Activated CD4-positive, CD25-positive, alpha-beta regulatory T cell (primary cell): ENCODE measurements around the gene TNN.

Experiments
- DNase-seq, 4 experiments: peaks; one replicate each; lab custom pipeline; 2025; lab: John Stamatoyannopoulos, UW

Gene TNN

DNA sequence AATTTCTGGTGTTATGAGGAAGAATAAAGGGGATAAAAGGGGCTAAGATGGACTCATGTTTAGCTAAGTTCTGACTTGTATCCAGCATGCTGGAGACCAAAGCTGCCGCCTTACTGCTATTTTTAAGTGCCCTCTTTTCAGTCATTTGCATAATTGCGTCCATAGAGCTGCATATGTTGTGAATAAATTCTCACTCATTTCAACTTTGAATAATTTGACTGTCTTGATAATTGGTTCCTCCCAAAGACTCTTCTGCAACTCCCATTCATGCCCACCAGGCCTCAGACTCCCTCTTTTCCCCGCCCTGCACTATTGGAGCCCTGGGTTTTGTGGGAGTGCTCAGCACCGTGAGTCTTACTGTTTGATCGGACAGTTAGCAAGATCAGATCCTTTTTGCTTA, 79.9 kb downstream of the TNN start:
- no peak for DNase-seq

DNA sequence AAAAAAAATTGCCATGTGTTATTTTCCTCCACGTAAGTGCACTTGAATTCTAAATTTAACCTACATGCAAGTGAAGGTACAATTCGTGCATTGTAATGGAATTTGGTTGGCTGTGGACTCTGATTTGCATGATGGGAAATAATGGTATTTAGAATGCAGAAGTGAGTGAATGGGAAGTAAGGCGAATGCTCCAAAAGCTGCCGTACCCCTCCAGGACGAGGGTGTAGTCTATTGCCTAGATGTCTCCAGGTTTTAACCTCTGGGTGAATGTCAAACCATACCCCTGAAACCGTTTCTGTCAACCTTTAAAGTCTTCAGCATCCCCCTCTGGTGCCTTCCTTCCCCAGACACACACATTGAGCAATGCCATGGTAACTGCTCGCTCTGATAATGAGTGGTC, 80.4 kb downstream of the TNN start:
- DNase-seq = no peak

DNA sequence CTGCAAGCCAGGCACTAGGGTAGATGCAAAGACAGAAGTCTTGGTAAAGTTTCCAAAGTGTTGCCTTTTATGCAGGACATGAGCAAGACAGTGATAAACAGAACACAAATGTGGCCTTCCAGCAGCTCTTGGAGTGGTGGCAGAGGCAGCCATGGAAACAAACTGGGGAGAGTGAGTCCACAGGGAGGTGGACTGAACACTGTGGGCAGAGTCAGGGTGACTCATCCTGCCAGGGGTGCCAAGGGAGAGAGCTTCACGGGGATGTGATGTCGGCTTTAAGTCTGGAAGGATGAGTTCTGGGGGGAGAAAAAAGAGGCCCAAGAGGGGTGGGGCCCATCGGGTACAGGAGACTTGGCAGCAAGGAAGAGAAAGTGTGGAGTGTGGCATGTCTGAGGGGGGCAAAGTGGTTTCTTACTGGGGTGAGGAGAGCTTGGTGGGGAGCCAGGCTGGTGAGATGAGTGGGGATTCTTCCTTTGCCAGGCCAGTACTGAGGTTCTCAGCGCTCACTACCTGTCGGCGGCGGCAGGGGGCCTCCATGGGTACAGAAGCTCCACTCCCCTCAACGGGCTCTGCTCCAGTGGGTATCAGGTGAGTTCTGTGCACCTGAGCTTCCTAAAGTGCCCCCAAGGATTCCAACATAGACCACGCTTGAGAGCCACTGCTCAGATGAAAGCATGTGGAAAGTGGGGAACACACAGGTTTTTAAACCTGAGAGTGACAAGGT, 83.1 kb downstream of the TNN start:
- no peak for DNase-seq

DNA sequence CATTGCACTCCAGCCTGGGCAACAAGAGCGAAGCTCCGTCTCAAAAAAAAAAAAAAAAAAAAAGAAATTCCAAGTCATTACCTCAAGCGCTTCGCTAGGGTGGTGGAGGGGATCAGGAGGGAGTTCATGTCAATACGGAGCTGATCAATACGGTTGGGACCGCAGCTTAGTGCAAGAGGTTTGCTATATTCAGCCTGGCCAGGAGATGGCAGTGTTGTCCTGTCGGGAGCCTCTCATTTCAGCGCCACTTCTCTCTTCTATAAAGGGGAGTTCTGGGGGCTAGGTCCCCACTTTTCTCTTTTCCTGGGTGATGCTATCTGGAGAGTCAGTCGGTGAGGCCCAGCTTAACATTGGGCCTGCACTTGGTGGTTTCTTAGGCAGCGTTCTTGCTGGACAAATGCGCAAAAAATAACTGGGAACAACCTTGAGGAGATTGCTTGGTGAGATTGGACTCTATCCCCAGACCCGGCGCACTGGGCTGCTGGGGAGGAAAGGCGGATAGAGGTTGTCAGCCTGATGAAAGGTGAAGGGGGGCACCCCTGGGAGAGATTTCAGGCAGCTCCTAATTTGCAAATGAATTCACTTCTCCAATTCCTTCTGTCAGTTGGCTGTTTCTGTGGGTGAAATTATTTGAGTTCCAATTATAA, 84.5 kb downstream of the TNN start:
- peak; percentile 46 to 63 (median 53) for DNase-seq

DNA sequence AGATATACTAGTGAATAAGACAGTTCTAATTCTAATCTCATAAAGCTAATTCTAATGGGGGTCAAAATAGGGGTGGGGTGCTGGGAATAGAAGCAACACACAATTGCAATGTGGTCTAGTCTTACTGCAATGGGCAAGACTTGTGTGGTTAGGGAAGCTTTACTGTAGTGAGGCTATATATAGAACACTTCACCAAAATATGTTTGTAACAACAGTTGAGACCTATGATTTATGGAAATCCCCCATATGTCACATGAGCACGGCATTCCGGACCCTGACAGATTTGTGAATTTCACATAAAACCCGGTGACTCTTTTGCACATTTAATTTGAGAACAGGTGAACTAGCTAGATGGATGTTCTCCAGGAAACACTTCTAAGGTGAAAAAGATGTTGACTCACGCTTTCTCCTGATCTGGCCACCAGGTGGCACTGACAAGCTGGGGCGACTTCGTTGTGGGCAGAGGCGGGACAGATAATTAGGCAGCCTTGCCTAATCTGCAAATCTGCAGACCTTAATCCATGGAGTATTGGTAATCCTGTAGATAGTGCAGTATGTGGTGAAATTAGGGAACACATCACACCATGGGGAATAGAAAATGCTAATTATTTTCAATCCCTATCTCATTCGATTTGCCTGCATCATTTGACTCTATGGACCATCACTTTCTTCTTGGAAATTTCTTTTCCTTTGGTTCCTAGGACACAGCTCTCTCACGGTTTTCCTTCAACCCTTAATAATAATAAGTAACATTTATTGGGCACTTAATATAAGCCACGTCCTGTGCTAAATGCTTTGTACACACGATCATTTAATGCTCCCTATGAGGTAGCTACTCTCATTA, 87.2 kb downstream of the TNN start:
- peak; percentile 55 to 65 (median 60) for DNase-seq

DNA sequence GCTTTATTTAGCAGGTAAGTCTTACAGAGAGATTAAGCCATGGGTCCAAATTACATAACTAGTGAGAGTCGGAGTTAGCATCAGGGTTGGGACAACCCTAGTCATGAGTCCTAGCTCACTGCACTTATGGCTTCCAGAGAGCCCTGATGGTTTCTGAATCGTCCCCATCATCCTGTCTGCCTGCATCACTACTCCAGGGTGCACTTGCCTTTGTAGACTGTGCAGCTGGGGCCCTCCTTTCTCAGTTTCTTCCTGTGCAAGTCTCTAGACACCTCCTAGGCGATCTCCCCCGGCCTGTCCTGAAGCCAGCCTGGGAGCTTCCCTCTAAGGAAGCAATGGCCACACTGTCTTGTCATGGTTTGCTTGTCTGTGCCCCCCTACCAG, 87.8 kb downstream of the TNN start:
- DNase-seq = no peak

DNA sequence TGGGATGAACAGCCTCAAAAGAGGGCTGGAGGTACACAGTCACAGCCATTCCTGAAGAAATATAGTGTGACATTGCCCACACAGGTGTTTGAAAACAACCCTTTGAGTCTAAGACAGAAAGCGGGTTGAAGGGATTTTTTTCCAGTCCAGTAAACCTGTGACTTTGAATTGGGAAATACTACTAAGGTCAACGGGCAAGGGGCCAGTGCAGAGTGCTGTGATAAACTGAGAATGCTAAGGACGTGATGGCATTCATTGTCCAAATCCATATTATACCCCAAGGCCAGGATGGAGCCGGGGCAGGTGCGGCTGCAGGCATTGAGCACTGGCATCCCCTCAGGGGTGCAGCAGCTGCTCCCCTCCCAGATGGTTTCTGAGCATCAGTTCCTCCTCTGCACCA, 88.3 kb downstream of the TNN start:
- no peak for DNase-seq

DNA sequence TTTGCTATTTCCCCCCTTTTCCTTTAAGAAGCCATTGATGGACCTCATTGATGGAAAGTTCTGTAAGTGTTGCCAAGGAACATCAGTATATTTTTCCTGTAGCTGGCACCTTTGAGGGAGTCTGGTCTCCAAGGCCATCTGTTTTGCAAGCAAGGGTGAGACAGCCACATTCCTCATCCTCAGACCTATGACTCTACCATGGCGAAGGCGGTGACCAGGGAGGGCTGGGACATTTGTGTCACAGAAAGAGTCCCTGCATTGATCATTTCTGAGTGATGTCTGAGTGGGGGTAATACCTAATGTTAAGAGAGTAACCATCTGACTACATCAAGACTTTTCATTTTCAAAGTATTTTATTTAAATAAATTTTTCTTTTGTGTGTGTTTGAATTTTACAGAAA, 89.6 kb downstream of the TNN start:
- DNase-seq = no peak

DNA sequence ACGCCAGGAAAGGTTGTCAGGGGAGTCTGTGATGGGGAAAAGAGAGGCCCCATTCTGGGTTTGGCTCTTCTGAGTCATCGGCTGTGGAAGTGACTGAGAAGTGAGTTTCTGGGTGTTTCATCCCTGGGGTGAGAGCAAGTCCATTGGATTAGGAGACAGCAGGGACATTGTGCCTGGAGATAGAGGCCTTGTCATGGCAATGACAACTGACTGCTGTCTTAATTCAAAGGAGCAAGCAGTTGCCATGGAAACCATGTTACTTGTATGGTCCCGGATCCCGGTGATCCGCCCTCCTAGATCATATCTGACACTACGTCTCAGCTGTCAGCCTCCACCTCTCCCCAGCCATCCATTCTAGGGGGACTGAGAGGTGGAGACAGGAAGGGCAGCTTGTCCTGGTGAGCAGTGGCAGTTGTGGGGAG, 90.5 kb downstream of the TNN start:
- DNase-seq = no peak

DNA sequence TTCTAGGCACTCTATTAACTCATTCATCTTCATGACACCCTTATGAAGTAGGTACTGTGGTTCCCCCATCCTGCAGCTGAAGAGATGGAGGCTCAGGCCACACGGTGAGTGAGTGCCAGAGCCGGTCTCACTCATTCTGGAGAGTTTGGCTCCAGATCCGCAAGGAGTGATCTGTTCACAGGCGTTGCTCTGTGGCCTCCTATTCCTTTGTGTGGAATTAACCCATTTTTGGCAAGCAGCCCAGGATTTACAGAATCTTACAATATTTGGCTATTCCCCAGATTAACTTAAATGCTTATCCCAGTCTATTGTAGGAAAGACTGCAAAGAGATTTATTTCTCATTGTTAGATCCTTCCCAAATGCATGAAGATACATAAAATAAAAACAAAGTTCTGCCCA, 95.3 kb downstream of the TNN start:
- DNase-seq = no peak

DNA sequence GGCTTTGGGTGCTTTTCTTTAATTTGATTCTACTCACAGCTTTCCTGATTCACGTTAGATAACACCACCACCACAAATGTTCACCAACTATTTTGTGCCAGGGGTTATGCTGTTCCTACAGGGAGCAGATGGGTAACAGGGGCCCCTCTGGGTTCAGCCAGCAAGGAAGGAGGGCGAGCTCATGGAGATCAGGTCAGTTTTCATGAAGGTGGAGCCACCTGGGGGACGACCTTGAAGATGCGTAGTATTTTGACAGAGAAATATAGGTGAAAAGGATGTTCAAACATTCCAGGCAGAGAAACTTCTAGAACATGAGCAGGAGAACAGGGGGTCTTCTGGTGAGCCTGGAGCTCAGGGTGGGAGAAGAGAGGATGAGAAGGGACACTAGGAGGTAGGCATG, 96.1 kb downstream of the TNN start:
- no peak for DNase-seq

DNA sequence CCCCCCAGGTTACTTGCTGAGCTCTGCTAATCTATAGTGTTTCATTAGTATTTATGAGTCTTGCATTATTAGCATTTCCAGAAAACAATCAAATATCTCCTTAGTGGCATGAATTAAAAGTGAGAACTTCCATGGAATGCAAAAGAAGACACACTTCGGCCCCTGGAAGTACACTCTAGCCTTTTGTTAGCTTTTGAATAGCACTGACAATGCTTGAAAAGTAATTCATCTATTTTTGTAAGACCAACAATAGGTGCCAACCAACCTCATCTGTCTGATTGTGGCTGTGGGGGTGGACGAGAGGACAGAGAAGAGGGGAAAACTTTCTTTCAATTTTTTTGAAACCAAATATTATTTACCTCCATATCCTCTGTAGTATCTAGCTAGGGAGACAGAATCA, 97.1 kb downstream of the TNN start:
- no peak for DNase-seq

DNA sequence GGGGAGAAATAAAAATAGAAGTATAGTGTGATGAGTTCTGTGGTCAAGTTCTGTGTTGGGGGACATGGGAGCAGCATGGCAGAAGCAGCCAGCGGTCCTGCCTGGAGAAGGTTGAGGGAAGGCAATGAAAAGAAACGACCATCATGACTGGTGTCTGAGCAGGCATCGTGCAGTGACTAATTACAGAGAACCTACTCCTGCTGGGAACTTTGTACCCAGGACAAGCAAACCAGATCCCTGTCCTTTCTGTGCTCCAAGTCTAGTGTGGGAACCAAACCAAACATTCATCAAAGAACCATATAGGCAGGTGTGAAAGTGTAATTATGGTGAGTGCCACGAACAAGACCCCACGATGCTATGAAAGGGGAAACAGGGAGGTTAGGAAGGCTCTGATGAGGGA, 99.1 kb downstream of the TNN start:
- no peak for DNase-seq

DNA sequence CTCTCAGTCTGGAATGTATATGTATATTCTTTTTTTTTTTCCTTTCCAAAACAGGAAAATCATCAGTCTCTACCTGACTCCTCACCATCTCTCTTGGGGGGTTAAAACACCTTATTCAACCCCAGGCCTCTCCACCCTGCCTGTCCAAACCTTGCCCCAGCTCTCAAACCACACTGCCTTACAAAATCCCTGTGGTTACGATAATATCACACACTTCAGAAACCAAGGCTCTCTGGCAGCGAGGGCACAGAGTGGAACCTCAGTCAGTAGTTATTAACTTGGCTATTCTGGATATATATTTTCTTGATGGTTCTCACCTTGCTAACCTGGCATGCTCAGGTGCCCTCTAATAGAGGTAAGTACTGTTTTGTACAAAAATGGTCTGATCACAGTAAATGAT, 100.2 kb downstream of the TNN start:
- no peak for DNase-seq

DNA sequence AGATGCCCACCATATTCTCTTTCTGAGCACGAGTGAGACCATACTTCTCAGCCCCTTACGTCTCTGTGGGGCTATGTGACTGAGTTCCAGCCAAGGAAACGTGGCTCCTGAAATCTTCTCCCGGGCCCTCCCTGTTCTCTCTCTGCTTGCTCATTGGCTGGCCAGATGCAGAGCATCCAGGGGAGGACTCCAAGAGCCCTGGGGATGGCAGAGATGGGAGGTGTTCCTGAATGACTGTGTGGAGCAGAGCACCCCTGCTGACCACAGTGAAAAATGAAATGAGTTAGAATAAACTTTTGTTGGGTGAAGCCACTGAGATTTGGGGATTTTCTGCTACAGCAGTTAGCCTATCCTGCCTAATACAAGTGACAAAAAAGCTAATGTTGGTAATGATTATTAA, 101.1 kb downstream of the TNN start:
- DNase-seq = no peak

DNA sequence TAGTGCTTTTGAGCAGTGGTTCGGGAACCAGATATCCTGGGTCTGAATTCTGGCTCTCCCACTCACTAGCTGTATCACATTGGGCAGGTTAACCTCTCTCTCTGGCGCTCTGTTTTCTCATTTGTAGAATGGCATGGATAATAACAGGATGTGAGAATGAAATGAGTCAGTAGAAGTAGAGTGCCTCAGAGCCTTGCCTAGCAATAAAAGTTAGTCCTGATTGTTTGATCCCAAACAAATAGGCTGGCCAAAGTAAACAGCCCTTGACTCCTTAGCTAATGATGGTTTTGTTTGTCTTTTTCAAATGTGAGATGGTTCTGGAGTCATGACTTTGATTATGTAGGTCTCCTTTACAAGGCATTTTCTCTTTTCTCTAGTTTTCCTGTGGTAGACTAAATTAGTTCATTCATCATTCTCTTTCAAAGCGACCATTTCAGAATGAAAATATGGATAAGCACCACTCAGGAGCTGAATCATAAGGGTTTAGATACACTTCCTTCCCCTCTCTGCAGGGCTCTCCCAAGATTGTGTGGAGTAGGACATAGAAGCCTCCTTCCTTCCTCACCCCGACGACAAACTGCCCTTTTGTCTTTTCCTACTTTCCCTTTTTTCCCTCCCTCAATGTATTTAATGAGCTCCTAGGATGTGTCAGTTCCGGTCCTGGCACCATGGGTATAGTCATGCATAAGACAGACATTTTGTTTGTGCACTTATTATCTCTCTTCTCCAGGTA, 101.8 kb downstream of the TNN start:
- DNase-seq = no peak

DNA sequence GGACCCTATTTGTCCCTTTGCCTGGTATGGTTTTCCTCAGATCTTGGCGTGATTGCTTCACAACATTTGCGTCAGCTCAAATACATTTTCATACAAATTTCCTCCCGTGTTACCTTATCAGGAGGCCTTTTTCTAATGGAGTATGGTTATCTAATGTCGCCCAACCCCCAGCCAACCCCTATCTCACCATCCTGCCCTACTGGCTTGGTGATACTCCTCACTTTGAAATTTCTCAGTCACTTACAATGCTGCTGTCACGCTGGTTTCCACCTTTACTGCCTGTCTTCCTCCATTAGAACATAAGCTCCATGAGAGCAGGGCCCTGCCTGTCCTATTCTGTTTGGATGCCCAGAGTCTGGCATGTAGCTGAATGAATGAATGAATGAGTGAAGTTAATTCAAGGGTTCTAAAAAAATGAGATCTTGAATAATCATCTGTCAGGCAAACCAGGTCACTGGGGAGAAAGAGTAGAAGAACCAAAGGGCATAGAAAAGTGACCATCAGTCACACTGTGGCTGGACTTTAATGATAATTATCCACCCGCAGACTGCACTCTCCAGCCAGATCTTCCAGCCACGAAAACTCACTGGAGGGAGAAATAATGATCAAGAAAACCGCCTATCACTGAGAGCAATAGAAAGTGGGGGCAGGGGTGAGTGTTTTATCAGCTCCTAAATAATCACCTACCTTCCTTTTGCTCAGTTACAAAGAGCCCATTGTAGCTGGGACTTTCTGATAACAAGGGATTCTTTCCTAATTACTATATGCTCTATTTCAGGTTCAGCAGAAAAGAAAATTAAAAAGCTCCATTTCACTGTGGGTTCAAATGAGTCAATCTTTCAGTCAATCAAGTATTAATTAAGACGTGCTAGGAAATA, 103.6 kb downstream of the TNN start:
- no peak for DNase-seq

DNA sequence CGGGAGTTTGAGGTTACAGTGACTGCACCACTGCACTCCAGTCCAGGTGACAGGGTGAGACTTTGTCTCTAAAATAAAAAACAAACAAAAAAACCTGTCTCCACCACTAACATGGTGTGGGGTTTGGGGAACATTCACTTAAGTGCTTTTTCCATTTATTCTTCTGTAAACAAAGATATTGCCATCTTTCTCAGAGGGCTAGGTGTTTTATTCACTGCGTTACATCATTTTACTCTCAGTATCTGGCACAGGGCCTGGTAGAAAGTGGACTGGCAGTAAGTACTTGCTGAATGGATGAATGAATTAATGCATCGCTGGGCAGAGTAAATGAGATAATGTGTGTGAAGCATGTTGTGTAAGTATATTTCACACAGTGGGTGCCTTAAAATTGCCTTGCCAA, 104.9 kb downstream of the TNN start:
- no peak for DNase-seq

DNA sequence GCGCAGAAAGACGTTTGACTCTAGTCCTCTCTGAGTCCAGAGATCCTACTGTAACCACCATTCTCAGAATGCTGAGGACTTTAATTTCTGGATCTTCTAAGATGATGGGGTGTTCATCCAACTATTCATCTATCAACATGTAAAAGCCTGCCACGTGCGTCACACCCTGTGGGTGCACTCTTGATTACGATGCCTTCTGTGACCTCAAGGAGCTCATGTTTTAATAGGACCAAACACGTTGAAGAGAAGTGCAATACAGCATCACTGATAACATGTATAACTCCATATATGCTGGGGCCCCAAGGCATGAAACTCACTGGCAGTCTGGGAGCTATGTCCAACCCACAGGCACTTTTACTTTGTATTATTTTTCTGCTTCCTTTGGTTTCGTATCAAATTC, 105.9 kb downstream of the TNN start:
- no peak for DNase-seq

DNA sequence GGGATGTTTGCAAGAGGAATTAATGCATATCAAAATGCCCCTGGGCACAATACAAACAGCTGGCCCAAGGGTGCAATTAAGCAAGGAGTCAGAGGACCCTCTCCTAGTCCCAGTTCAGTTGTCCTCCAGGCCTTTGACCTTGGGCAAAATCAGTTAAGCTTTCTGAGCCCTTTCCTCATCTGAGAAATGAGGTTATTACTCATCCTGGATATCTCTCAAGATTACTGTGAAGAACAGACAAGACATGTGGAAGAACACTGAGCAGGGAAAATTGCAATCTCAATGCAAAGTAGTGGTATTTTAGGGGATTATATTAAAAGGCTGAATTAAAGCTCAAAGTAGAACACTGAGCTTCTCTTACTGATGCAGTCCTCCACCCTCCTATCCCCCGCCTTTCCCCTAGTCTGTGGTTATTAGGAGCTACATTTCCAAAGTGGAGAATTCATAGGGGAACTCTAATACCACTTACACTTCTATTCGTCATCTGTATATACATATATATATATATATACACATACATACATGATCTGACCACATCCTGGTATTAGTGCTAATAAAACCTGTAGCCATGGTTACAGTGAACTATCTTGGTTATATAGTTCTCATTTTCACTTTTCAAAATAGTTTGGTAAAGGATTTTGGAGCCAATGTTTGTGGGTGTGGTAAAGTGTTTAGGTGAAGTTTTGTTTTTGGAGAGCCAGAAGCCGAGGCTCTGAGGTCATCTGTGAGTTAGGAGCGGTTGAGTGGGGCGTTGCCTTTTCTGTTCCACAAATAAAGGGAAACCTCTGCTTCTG, 106.9 kb downstream of the TNN start:
- no peak for DNase-seq

DNA sequence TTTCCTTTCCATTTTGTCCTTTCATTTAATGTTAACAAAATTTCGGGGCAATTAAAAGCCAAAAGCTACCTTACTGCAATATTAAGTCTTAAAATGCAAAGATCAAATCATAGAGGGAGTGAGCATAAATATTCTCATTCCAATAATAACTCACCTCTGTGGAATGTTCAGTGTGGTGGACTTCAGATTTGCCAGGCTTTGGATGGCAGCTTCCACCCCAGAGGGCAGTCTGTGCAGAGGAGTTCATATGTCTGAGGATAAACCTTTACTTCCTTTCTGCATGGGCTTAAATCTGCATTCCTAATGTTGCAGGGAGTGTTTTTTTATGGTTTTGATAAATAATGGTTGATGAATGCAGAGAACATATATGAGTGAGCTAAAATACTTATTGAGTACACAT, 108.6 kb downstream of the TNN start:
- DNase-seq = no peak
